Cardiac ventricle fibroblast (primary cell): ENCODE data around the gene C22orf15. TPM values are rescaled to one million over a fixed set of nuclear protein-coding genes. Genes with fewer than 3 reads are reported as not detected.

ENCODE experiments used
- total RNA-seq: library from RNA; depleted of rRNA; stranded (reverse); fragments of >200 nt; gene quantifications from 2 replicates; pipeline ENCODE4 v1.2.3, GENCODE V29; 2015

The C22orf15 gene
- not detected in 2 replicates for total RNA-seq

GRCh38 chr22:23762842-23763578 is at the start of gene C22orf15:
Gene C22orf15 (plus strand): TSS chr22:23762990. CDS start chr22:23763307, 317 bp downstream.

GRCh38 chr22:23750714-23751440 is 11.9 kb upstream of the C22orf15 start, which contains the start of gene ZNF70:
Gene ZNF70 (minus strand): TSS chr22:23751112. CDS start chr22:23745140, 5,972 bp downstream.

GRCh38 chr22:23754220-23754919 is 8.4 kb upstream of the C22orf15 start, which contains the start of gene VPREB3:
Gene VPREB3 (minus strand): TSS chr22:23754425. CDS start chr22:23754363, 62 bp downstream.

GRCh38 chr22:23767673-23768548 is 5.1 kb downstream of the C22orf15 start, which contains the start of gene CHCHD10:
Gene CHCHD10 (minus strand): TSS chr22:23767972. CDS start chr22:23767874, 98 bp downstream.

GRCh38 chr22:23772649-23773473 is 10.1 kb downstream of the C22orf15 start, which contains the start of gene MMP11:
Gene MMP11 (plus strand): TSS chr22:23772849. CDS start chr22:23772871, 22 bp downstream.

GRCh38 chr22:23786752-23787599 is 24.2 kb downstream of the C22orf15 start, which contains the start of gene SMARCB1:
Gene SMARCB1 (plus strand): TSS chr22:23786966. CDS start chr22:23787170, 204 bp downstream.

Other genes with a start within 250 kb of the C22orf15 start
- gene IGLL1, start 182.7 kb upstream of the C22orf15 start, total RNA-seq = not detected in 2 replicates
- not detected in 2 replicates for gene DRICH1, start 130.7 kb upstream of the C22orf15 start, total RNA-seq
- gene RGL4, start 72.0 kb upstream of the C22orf15 start, total RNA-seq = not detected in 2 replicates
- 4.4 and 5.3 TPM in 2 replicates for gene ZNF70, start 11.9 kb upstream of the C22orf15 start, total RNA-seq
- not detected in 2 replicates for gene VPREB3, start 8.6 kb upstream of the C22orf15 start, total RNA-seq
- 0.29 TPM in 1 of 2 replicates, not detected in the other for gene CHCHD10, start 5.0 kb downstream of the C22orf15 start, total RNA-seq
- gene MMP11, start 9.9 kb downstream of the C22orf15 start, total RNA-seq = 6.2 and 8.5 TPM in 2 replicates
- 60.0 and 71.9 TPM in 2 replicates for gene SMARCB1, start 24.0 kb downstream of the C22orf15 start, total RNA-seq
- gene DERL3, start 76.0 kb downstream of the C22orf15 start, total RNA-seq = 0.06 TPM in 1 of 2 replicates, not detected in the other
- 5.2 and 5.3 TPM in 2 replicates for gene SLC2A11, start 94.9 kb downstream of the C22orf15 start, total RNA-seq
- gene MIF, start 131.4 kb downstream of the C22orf15 start, total RNA-seq = 800 and 820 TPM in 2 replicates
- gene GSTT2B, start 198.2 kb downstream of the C22orf15 start, total RNA-seq = 1.4 and 1.8 TPM in 2 replicates
- gene DDTL, start 203.9 kb downstream of the C22orf15 start, total RNA-seq = 0.87 TPM in 1 of 2 replicates, not detected in the other
- 126 and 128 TPM in 2 replicates for gene DDT, start 211.5 kb downstream of the C22orf15 start, total RNA-seq
- not detected in 2 replicates for gene GSTT2, start 217.1 kb downstream of the C22orf15 start, total RNA-seq
- gene GSTT4, start 242.5 kb downstream of the C22orf15 start, total RNA-seq = not detected in 2 replicates
- gene CABIN1, start 248.3 kb downstream of the C22orf15 start, total RNA-seq = 24.9 and 25.3 TPM in 2 replicates